Right renal pelvis (tissue), 4 donors: ENCODE measurements around the gene TARBP2. TPM values are rescaled to one million over a fixed set of nuclear protein-coding genes. Genes with fewer than 3 reads are reported as not detected.

ENCODE experiments used
- DNase-seq, 4 donors: peaks; one replicate each; pipeline ENCODE4 v3.0.0-alpha.2; 2013; ENCODE audit warnings: low read depth in 4 of 4, low spot score in 3 of 4, missing footprints in 1 of 4
- polyA plus RNA-seq, 4 donors: library from polyadenylated mRNA; unstranded; fragments of 120-200 nt; gene quantifications; one replicate each; pipeline ENCODE4 v1.2.1, GENCODE V29; 2013; ENCODE audit not compliant: insufficient read length in 4 of 4

The TARBP2 gene
- polyA plus RNA-seq = 10 to 100 TPM; 43.0 to 57.0 (median 45.7) TPM

- peak; percentile 92 to 99 (median 98) for DNase-seq
Observed at GRCh38 chr12:53500776-53501614, at the start of gene TARBP2. Gene TARBP2, plus strand, starts transcription at chr12:53501283. Its CDS starts 126 bp downstream, at chr12:53501409.

- DNase-seq = peak; percentile 90 to 98 (median 98)
Observed at GRCh38 chr12:53451661-53452158, 49.4 kb upstream of the TARBP2 start, which contains the start of gene PCBP2. Gene PCBP2, plus strand, starts transcription at chr12:53452102. Its CDS starts 2,699 bp downstream, at chr12:53454801.

- DNase-seq = peak; percentile 70 to 81 (median 76)
Observed at GRCh38 chr12:53452159-53453077, 48.7 kb upstream of the TARBP2 start.

- no peak for DNase-seq
Observed at GRCh38 chr12:53453953-53454640, 47.0 kb upstream of the TARBP2 start.

GRCh38 chr12:53454707-53455106 lies 46.4 kb upstream of the TARBP2 start:
- no peak for DNase-seq

GRCh38 chr12:53456654-53457366 lies 44.3 kb upstream of the TARBP2 start:
- no peak for DNase-seq

- no peak for DNase-seq
Observed at GRCh38 chr12:53459097-53459496, 42.0 kb upstream of the TARBP2 start.

GRCh38 chr12:53461059-53461458 lies 40.0 kb upstream of the TARBP2 start:
- no peak for DNase-seq

GRCh38 chr12:53461591-53461990 lies 39.5 kb upstream of the TARBP2 start:
- DNase-seq = no peak

- no peak for DNase-seq
Observed at GRCh38 chr12:53462935-53463334, 38.1 kb upstream of the TARBP2 start.

GRCh38 chr12:53463802-53464560 lies 37.1 kb upstream of the TARBP2 start:
- DNase-seq = no peak

- DNase-seq = no peak
Observed at GRCh38 chr12:53464685-53465418, 36.2 kb upstream of the TARBP2 start.

- DNase-seq = no peak
Observed at GRCh38 chr12:53465679-53466078, 35.4 kb upstream of the TARBP2 start.

GRCh38 chr12:53466640-53467039 lies 34.4 kb upstream of the TARBP2 start:
- no peak for DNase-seq

GRCh38 chr12:53467082-53467481 lies 34.0 kb upstream of the TARBP2 start:
- DNase-seq = no peak

- no peak for DNase-seq
Observed at GRCh38 chr12:53467880-53468279, 33.2 kb upstream of the TARBP2 start.

GRCh38 chr12:53468282-53468681 lies 32.8 kb upstream of the TARBP2 start:
- DNase-seq = no peak

GRCh38 chr12:53472056-53472582 lies 29.0 kb upstream of the TARBP2 start:
- no peak for DNase-seq
